Psoas muscle (tissue), 8 donors: ENCODE measurements around the gene SPNS2. TPM values are rescaled to one million over a fixed set of nuclear protein-coding genes. Genes with fewer than 3 reads are reported as not detected.
A peak's percentile ranks its signal among the peaks of the same experiment; 100 is the strongest.

Source experiments
- ATAC-seq, 4 donors: fragments of 200-7000 bp; cut with Tn5 transposase; one replicate each; pipeline ENCODE4 v1.9.1; 2020; ENCODE audit warnings: moderate library complexity in 3 of 4, mild to moderate bottlenecking in 2 of 4
- DNase-seq, 2 donors: peaks; one replicate each; pipeline ENCODE4 v3.0.0-alpha.2; 2020
- H3K27ac ChIP-seq: fragments of 200-600 bp; one replicate; pipeline ENCODE4 v1.8.0; 2022
- H3K27me3 ChIP-seq, 3 donors: fragments of 200-600 bp in 1 of 3; one replicate each; pipeline versions ENCODE4 v1.6.1 to v1.8.0; 2013 to 2022; ENCODE audit warnings: low read length in 2 of 3, mild to moderate bottlenecking in 2 of 3, moderate library complexity in 1 of 3; ENCODE audit not compliant: insufficient read depth in 3 of 3
- H3K36me3 ChIP-seq, 2 donors: fragments of 200-600 bp in 1 of 2; one replicate each; pipeline versions ENCODE4 v1.6.1 to v1.8.0; 2013 to 2022; ENCODE audit warnings: low read depth in 1 of 2, mild to moderate bottlenecking in 1 of 2, moderate library complexity in 1 of 2; ENCODE audit not compliant: insufficient read depth in 1 of 2
- H3K4me1 ChIP-seq: fragments of 200-600 bp; one replicate; pipeline ENCODE4 v1.8.0; 2022
- H3K4me3 ChIP-seq: fragments of 200-600 bp; one replicate; pipeline ENCODE4 v1.8.0; 2022; ENCODE audit warnings: mild to moderate bottlenecking
- H3K9me3 ChIP-seq: fragments of 200-600 bp; one replicate; pipeline ENCODE4 v1.8.0; 2022
- WGBS, 3 donors: extraction: QIAGEN DNeasy Blood & Tissue Kit; methylation state at CpG; one replicate each; pipeline versions ENCODE4 v1.1.6 to v1.1.7; 2013; 5-methylcytosine and 5-hydroxymethylcytosine counted together
- intact Hi-C, 2 donors: fragments of 100-400 bp; cut with DNase I; formaldehyde crosslinking; loops; one replicate each; pipeline versions ENCODE4 v1.11.0 to v1.14.2; 2022
- polyA plus RNA-seq, 3 donors: library from polyadenylated mRNA; stranded (reverse); fragments of 200-250 nt; gene quantifications; one replicate each; pipeline ENCODE4 v1.2.3, GENCODE V29; 2013
- total RNA-seq, 4 donors: library from RNA; stranded (reverse); fragmentation: NEBNext Ultra II Directional in 2 of 4; extraction: Animal tissue kit (Norgen Biotek cat#: 25700) in 2 of 4; gene quantifications; one replicate each; pipeline versions ENCODE4 v1.2.1 to v1.2.4, GENCODE V29; 2021 to 2023
- TF ChIP-seq, protein P1 (sequence below): fragments of 200-600 bp; IDR thresholded peaks from one replicate; pipeline ENCODE4 v1.8.0; 2022; ENCODE audit warnings: antibody characterized with exemption
- donor health status: healthy with polysubstance abuse.
- donor health status: DM: no; HTN: no; CAD: no; lungs with moderate emphysema.
- donor health status: Bipolar disorder and iron deficiency.
- donor health status: healthy.
- donor health status: DM: yes; HTN: yes; CAD: no.
- donor health status: DM: no; HTN: no; CAD: no.
- donor health status: DM: no; HTN: no; CAD: no.
- donor health status: DM: yes; HTN: yes; CAD: no.

The SPNS2 gene
- total and polyA plus RNA-seq, 7 donors, result 3.5 to 10.6 (median 6.4) TPM

DNA sequence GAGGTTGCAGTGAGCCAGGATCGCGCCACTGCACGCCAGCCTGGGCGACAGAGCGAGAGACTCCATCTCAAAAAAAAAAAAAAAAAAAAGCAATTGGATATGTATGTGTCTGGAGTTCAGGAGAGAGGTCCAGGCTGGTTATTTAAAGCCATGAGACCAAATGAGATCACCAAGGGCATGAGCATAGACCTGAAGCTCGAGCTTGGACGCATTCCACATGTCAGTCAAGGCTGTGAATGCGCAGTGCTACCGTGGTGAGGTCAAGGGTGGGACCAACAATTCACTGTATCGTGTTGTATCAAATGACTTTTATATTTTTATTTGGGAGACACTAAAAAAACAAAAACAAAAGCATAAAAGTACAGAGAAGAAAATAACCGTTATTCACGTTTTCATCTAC, 29.1 kb upstream of the SPNS2 start:
- Histone ChIP-seq H3K27me3 (peaks cover 0 to 2% (median 0%) of the 10 kb centered on the region in 3 donors), H3K36me3 (no peaks in the 10 kb centered on the region), H3K4me1 (peaks cover 11% of the 10 kb centered on the region), H3K9me3 (no peaks in the 10 kb centered on the region), H3K4me3 (no peak overlapping the region), H3K27ac (peak overlapping the region; percentile 63)
- TF ChIP-seq, protein P1, sequence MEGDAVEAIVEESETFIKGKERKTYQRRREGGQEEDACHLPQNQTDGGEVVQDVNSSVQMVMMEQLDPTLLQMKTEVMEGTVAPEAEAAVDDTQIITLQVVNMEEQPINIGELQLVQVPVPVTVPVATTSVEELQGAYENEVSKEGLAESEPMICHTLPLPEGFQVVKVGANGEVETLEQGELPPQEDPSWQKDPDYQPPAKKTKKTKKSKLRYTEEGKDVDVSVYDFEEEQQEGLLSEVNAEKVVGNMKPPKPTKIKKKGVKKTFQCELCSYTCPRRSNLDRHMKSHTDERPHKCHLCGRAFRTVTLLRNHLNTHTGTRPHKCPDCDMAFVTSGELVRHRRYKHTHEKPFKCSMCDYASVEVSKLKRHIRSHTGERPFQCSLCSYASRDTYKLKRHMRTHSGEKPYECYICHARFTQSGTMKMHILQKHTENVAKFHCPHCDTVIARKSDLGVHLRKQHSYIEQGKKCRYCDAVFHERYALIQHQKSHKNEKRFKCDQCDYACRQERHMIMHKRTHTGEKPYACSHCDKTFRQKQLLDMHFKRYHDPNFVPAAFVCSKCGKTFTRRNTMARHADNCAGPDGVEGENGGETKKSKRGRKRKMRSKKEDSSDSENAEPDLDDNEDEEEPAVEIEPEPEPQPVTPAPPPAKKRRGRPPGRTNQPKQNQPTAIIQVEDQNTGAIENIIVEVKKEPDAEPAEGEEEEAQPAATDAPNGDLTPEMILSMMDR, result no peak
- intact Hi-C loops, result no loop called here
- ATAC-seq (peak; percentile 84 to 95 (median 94)), DNase-seq (peak in 1 of 2 donors; percentile 77)
- 50 to 65% (median 62%) methylated on average over 12 of the region's 12 CpGs for WGBS, 3 donors

DNA sequence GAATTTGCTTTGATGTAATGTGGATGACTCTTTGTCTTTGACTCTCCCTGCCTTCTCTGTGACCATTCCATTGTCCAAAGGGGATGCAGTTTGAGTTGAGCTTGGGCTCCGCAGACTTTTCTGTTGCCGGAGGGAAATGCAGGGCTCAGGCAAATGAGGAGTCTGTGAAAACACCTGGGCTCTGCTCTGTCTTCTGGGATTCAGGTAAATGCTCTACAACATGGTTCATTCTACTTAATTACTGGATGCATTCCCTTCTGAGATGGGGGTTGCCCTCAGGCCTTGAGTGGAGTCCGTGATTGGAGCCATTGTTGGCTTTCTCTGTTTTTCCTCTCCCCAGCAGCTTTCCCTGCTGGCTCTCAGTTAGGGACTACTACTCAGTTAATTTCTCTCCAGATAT, 26.4 kb upstream of the SPNS2 start:
- intact Hi-C loops, result no loop called here
- Histone ChIP-seq H3K27me3 (peaks cover 0 to 2% (median 0%) of the 10 kb centered on the region in 3 donors), H3K36me3 (no peaks in the 10 kb centered on the region), H3K4me3 (no peak overlapping the region), H3K27ac (no peak overlapping the region), H3K9me3 (no peaks in the 10 kb centered on the region), H3K4me1 (peaks cover 14% of the 10 kb centered on the region)
- DNase-seq (no peak), ATAC-seq (no peak)
- 87 to 93% (median 91%) methylated on average over 3 of the region's 3 CpGs for WGBS, 3 donors
- TF ChIP-seq, protein P1, result no peak

DNA sequence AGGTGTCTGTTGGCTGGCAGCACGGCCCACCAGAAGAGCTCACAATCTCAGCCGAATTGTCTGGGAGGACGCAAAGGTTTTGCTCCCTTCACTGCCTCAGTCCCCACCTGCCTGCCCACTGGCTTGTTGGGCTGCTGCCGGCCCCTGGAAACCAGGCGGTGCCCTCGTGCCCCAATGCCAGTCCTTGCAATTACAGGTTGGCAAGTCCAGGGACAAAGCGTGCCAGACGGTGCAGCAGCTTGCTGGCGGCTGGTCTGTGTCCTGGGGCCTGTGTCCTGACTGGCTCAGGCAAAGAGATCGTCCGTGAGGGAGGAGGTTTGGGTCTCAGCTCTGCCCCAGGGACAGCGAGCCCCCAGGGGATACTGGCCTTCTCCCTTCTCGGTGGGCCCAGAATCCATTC, 24.6 kb upstream of the SPNS2 start:
- peak; percentile 76 to 84 (median 79) for ATAC-seq

GRCh38 chr17:4475001-4475400, 23.7 kb upstream of the SPNS2 start:
- H3K27me3 ChIP-seq, result no peaks in the 10 kb centered on the region
- H3K9me3 ChIP-seq, result no peaks in the 10 kb centered on the region
- no peak overlapping the region for H3K4me3 ChIP-seq
- H3K36me3 ChIP-seq, result no peaks in the 10 kb centered on the region
- intact Hi-C loops, result no loop called here
- no peak overlapping the region for H3K27ac ChIP-seq
- ATAC-seq (no peak), DNase-seq (no peak)
- 81 to 84% (median 82%) methylated on average over 9 of the region's 9 CpGs for WGBS, 3 donors
- H3K4me1 ChIP-seq, result peaks cover 14% of the 10 kb centered on the region
- TF ChIP-seq, protein P1, result no peak

More for the DNA sequence above, 24.6 kb upstream of the SPNS2 start:
- Histone ChIP-seq H3K36me3 (no peaks in the 10 kb centered on the region), H3K4me3 (no peak overlapping the region), H3K27me3 (no peaks in the 10 kb centered on the region), H3K4me1 (peaks cover 14% of the 10 kb centered on the region), H3K27ac (no peak overlapping the region), H3K9me3 (no peaks in the 10 kb centered on the region)
- WGBS, 3 donors, result 25 to 41% (median 32%) methylated on average over 13 of the region's 13 CpGs
- intact Hi-C loops, result no loop called here
- TF ChIP-seq, protein P1, result no peak
- DNase-seq, result peak; percentile 48 to 85

DNA sequence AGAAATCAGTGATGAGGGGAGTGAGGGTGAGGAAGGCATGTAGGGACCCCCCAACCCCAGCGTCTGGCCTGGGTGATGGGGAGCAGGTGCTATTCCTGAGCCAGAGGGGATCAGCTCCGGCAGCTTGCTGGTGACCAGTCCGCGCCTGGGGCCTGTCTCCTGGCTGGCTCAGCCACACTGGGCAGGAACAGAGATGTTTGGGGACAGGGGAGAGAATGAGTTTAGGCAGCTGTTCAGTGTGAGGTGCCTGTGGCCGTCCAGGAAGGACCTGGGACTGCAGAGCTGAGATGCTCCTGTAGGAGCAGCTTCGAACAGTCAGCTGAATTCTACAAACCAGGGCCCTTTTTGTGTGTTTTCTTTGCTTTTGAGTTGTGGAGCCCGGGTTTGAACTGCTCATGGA, 23.2 kb upstream of the SPNS2 start:
- TF ChIP-seq, protein P1, result no peak
- intact Hi-C loops, result no loop called here
- Histone ChIP-seq H3K36me3 (no peaks in the 10 kb centered on the region), H3K9me3 (no peaks in the 10 kb centered on the region), H3K27ac (no peak overlapping the region), H3K4me3 (no peak overlapping the region), H3K27me3 (no peaks in the 10 kb centered on the region), H3K4me1 (peaks cover 14% of the 10 kb centered on the region)
- WGBS, 3 donors, result 75 to 85% (median 80%) methylated on average over 7 of the region's 7 CpGs
- ATAC-seq (no peak), DNase-seq (no peak)
